GM18861 (cell line): ENCODE data around the gene PON2.
A peak's percentile ranks its signal among the peaks of the same experiment; 100 is the strongest.

ENCODE experiments used
- ATAC-seq: cut with Tn5 transposase; IDR thresholded peaks from one replicate; pipeline ENCODE4 v1.9.1; 2021; ENCODE audit not compliant: unreplicated experiment

The PON2 gene

DNA sequence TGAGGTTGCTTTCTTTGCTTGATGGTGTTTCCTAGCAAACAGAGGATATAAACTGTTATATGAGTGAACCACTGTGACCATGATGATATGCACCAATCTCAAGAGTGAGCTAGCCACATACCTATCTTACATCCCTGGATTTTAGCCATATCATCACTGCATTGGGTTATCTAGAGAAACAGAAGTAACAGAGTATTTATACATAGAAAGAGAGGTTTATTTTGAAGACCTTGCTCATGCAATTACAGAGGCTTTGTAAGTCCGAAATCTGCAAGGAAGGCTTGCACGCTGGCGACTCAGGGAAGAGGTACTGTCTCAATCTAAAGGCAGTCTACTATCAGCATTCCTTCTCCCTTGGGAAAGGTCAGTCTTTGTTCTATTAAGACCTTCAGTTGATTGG lies 11.8 kb upstream of the PON2 start:
- no peak for ATAC-seq

DNA sequence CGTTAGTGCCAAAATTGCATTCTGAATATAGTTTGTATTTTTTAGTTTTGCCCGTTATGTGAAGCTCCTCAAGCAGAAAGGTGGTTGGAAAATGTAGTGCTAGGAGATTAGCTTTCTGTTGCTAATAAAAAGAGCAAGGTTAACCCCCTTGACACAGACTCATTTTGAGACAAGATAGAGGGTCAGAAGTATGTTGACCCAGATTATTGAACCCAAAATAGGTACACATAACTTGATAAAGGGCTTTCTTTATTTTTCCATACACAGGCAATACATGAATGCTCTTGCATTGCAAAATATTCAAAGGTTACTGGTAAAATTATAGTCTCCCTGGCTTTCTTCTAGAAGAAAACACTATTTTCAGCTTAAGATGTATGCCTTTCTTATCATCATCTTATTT lies 10.0 kb upstream of the PON2 start:
- no peak for ATAC-seq

DNA sequence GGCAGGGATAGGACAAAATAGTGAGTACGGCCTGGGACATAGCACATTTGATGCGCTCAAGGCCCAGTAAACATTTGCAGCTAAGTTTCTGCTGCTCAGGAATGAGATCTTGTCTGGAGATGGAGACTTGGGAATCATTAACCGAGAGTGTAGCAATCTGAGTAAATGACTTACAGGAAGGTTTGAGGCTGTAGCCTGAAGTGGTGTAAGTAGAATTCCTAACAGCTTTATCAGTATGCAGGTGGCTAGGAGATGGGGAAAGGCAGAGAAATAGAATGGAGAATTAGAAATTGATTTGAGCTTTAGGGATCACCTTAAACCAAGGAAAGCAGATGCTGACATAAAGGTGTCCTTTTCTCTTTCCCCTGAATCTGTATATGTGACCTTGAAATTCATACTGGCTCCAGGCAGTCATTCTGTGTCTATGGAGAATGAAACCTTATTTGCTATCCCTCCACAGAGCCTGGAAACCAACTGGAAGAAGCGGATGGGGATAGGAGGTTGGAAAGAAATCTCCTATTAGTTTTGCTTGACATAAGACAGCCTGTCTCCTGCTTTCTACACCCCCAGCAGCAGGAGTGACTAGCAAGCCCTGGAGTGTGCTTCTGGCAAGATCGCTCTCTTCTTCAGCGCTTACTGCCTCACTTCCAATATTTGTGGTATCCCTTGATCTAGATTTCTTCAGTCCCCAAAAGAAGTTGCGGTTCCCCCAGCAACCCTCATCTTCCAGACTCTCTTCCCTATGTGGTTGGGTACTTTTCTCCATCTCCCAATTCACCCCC lies 6.4 kb upstream of the PON2 start:
- ATAC-seq: peak; percentile 47

DNA sequence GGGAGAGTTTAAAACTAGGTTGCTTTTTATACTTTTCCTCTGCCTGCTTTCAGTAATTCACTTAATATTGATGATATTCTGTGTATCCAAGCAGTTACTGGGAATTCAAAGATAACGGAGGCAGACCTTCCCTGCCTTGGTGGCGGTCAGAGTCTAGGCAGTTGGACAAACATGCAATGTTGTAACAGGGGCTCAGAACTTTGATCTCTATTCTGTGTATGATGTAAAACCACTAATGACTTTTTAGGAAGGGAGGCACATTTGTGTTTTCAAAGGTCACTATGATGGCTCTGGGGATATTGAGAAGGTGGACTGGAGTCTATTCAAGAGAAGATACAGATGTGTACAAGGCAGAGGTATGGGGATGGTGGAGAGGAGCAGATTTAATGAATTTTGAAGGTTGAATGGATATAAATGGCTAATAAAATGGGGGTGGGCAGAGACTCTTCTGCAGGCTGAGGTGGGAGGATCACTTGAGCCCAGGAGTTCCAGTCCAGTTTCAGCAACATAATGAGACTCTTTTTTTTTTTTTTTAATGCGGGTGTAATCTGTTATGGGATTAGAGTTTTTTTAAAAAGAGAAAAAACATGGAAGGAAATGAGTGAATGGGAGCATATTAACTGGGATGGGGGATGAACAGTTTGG lies 5.7 kb upstream of the PON2 start:
- no peak for ATAC-seq

DNA sequence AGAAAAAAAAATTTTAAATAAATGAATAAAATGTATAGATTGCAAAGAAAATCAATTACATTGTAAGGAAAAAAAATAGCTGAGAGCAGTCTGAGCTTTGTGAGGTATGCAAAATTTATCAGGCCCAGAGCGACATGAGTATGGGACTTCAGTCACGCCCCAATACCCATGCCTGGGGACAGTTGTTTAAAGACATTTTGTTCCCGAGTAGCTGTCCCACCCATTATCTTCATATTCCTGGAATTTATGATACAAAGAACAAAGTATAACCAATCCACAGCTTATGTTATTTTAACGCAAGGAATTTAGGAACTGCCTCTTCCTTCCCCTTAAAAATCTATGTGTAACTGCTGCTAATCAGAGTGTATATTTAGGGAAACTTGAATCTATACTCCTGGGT lies 1.6 kb upstream of the PON2 start:
- no peak for ATAC-seq

DNA sequence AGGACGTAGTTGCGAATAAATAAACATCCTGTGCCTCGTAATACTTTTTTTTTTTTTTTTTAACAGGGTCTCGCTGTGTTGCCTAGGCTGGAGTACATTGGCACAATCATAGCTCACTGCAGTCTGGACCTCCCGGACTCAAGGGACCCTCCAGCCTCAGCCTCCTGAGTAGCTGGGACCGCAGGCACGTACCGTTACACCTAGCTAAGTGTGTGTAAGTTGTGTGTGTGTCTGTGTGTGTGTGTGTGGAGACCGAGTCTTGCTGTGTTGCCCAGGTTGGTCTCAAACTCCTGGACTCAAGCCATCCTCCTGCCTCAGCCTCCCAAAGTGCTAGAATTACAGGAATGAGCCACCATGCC lies 573 bp upstream of the PON2 start:
- no peak for ATAC-seq

DNA sequence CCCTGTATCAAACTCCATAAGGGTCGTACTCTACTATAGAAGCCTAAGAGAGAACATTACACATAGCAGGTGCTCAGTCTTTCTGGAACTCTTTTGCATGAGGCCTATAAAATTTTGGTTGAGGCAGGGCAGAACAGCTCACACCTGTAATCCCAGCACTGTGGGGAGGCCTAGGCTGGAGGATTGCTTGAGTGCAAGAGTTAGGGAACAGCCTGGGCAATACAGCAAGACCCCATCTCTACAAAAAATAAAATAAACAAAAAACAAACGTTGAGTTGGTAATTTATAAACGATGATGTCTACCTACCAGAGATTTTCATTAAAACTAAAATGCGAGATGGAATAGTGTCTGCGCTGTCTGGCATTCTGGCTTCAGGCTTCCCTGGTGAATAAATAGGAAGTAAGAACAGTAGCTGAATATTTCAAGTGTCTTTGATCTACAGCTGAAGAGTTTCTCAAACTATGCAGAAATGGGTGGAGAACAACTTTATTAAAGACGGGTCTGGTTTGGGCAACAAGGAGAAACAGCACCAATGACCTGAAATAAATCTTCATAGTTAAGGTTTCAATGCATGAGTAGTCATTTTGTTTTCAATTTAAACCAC lies 774 bp downstream of the PON2 start:
- no peak for ATAC-seq

DNA sequence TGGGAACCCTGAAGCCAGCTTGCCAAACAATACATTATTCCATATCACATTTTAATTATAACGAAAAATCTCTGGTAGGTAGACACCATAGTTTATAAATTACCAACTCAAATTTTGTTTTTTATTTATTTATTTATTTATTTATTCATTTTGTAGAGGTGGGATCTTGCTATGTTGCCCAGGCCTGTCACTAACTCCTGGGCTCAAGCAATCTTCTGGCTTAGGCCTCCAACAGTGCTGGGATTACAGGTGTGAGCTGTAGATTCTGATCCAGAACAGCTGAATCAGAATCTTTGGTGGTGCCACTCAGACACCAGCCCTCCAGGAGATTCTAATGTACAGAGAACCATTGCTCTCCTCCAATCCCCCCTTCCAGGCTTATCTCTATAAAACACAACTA lies 1.7 kb downstream of the PON2 start:
- ATAC-seq: no peak

DNA sequence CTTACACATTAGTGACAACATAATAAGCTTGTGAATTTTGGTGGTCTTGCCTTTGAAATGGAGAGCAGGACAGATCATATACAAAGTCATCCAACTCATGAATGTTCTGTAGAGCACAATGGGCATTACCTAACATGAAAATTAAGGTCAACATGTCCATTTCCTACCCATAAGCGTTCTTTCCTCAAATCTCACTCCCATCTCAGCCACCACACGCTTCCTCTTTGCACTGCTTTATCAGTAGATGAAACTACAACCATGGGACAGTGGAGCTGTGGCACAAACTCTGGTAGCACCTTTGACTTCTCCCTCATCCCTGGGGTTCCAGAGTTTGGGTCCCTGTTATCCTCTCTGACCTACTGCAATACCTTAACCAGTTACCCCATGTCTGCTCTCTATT lies 2.2 kb downstream of the PON2 start:
- no peak for ATAC-seq

DNA sequence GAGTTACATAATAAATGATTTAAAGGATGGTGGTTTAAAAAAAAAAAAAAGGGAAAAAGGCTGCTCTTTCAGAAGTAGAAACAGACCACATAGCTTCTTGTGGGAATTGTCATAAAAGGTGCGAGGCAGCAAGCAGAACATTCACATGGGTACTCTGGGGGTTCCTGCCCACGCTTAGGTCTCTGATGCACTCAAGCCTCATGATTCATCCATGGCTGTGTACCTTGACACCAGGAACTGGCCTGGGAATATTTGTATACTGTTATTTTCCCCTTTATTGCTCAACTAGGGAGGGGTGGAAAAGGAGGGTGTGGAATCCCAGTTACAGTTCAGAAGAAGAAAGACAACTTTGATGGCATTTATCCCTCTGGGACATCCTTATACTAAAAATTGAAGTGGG lies 4.0 kb downstream of the PON2 start:
- ATAC-seq: no peak

DNA sequence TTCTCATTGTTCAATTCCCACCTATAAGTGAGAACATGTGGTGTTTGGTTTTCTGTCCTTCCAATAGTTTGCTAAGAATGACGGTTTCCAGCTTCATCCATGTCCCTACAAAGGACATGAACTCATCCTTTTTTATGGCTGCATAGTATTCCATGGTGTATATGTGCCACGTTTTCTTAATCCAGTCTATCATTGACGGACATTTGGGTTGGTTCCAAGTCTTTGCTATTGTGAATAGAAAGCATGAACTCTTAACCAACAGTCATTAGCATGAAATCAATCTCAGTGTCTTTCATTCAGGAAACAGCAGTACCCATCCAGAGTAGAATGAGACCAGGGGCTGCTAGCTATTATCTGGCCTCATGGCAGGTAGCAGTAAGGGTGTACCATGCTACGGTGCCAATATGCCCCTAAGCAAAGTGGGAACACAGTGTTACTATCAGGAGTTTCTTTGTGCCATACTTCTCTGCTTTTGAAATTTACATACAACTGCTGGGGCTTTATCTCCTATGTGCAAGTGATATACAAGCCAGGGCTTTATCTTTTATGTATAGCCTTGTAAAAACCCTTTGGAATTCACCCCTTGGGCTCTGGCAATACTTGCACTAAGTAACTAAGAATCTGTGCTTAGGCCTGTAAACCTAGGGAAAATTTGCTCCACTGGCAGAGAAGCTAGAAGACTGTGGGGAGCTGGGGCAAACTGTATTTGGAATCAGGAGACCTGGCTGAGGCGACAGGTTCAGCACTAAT lies 5.4 kb downstream of the PON2 start:
- ATAC-seq: no peak

DNA sequence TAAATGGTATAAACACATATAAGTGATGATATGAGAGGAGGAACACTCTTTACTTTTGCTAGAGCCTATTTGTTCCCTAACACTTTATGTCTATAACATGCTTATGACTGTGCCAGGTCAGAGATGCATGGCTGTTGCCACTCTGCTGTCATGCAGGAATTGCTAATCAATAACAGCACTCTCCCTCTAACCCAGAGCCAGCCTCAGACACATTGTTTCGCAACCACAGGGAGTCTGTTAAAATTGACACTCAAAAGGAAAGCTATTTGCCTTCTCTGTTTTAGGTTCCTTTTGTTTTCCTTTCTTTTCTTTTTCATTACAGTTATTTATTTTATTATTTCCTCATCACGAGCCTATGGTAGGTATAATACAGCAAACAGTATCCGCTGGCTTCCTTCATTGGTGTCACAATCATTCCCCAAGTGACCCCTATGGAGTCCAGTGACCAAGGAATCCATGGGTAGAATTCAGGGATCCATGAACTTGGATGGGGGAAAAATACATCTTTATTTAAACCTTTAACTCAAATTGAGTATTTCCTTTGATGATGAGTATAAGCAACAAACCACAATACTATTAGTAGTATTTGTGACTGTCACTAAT lies 6.8 kb downstream of the PON2 start:
- no peak for ATAC-seq

DNA sequence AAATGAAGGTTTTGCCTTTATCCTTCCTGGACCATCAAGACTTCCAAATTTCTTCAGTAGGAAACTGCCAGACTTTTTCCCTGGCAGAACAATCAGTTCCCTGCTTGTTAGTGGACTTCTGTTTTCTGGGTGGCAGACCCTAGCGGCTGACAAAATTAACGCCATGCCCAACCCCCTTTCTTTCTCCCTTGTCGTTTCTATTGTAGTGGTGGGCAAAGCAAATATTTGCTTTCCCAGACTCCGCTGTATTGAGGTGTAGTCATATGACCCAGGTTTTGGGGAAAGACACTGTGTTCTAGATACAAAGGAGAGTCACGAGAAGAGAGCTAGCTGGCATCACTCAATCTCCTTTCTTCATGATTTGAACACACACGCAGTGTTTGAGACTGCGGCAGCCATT lies 7.7 kb downstream of the PON2 start:
- no peak for ATAC-seq

DNA sequence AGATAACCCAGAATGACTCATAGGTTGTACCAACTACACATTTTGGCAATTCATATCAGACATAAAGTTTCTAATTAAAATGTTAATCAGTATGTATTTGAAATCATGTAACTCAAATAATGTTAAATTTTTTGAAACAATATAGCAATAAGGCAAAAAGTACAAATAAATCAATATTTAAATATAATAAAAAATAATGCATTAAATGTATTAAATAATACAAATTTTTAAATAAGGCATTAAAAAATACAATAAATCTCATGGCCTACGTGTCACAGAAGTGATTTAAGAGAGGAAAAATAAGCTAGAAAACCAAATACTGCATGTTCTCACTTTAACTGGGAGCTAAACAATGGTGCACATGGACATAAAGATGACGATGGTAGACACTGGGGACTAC lies 9.1 kb downstream of the PON2 start:
- ATAC-seq: no peak

DNA sequence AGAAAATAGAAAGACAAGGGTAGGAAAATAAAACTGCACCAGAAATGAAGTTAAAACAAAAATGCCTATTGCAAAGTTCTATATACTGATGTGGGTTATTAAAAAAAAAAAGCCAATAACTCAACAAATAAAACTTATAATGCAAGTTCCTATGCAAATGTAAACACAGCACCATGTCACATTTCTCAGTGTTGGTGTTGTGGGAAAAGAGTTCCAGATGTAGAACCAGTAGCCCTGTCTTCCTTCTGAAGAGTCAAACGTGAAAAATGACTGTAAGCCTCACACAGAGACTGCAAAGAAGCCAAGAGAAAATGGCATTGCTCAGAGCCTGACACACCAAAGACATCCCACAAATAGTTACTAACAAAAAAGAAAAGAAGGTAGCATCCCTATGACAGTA lies 10.1 kb downstream of the PON2 start:
- ATAC-seq: no peak

DNA sequence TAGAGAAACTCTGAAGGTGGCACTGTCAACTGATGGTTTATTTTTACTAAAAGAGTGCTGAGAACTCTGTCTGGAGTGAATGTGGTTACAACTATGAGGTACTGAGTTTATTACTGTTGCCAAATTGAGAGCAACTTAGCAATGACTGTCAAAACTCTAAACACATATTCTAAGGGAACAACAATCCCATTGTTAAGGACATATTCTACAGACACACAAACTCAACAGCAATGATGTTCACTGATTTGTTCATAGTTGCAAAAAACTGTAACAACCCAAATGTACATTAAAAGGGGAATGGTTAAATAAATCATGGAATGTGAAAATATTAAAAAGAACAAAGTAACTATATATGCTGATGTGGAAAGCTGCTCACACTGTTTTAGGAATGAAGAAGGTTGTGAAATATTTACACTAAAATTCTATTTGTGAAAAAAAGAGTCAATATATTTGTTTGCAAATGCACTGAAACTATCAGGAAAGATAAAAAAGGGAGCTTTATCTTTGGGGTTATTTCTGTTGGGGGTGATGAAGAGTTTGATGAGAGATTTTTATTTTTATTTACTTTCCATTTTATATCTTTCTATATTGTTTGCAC lies 12.9 kb downstream of the PON2 start:
- no peak for ATAC-seq

DNA sequence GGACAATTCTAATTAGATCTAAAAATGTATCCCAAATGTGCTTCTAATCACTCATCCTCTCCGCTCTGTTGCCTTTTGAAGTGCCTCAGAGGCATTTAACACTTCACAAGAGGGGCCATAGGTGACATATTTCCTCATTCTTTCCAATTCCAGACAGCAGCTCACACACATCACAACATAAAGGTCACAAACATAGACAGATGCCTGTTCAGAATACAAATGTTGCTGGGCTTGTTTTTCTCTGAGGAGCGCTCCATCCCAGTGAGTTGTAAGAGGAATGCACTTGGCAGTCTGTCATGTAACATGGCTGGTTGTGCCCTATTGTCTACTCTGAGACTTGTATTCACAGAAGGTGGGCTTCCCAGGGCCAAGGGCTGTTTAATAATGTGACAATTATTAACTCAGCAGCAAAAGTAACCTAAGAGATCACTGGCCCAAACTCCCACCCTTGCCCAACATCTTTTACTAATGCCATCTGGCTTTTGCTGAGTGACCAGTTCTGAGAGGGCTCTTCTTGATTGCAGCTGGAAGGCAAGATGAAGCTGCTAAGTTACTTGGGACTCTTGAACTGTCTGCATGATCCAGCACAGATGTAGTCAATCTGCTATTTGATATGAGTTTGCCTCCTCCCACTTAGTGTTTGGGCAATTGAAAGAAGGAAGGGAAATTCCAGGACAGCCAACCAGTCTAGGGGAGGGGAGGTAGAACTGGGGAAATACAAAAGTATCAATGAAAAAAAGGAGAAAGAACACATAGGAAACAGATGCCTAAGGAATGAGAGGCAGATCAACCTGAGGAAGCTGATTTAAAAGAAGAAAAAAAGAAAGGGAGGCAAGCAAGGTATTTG lies 13.6 kb downstream of the PON2 start:
- no peak for ATAC-seq

DNA sequence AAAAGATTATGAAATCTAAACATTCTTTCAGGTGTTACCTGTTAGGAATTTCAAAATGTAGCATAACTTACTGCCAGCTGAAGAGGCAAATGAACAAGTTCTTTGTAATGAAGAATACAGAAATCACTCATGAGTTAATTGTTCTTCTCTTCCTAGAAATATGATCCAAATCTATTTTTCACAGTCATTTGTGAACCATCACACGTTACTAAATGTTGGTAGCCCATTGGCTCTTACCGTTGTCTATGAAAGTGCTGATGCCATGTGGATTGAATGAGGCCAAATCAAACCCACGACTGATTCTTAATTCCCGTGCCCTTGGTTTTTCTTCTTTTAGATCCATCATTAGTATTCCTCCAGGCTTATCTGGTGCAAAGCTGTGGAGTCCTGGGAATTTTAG lies 22.8 kb downstream of the PON2 start:
- no peak for ATAC-seq

DNA sequence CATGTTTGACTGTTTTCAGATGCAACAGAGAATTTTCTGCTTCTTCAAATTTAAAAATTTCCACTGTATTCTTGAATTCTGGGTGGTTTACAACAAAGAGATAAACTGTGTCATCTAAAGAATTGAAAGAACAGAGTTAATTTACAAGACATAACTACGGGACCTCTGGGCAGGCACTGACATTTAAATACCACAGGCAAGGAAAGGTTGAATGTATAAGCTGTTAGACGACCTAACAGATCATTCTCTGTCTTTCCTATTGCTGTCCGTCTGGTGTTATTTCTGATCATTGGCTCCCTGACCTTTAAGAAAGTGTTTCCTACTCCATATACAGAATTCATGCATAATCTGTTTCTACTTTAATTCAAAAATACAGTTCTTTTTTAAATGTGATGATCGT lies 23.2 kb downstream of the PON2 start:
- ATAC-seq: no peak

DNA sequence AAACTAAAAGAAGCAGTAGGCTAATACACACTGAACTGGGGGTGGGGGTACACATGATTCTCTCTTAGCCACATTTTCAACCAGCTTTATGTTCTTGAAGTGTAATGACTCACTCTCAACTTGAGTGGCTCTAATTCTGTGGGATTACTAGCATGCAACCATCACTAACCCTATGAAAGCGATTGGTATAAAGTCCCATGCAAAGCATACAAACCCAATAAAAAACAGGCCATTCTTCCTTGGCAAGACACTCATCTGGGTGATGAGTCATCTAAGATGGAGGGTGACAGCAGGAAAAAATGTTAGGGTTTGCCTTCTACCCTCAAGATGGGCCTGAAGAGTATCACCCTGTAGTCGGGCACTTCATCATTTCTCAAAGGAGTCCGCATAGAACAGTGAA lies 23.8 kb downstream of the PON2 start:
- ATAC-seq: no peak
